Limb (tissue), 2 donors: ENCODE results near the gene ARSB.

Experiments used
- DNase-seq, 2 donors: peaks; one replicate each; pipeline ENCODE4 v3.0.0-alpha.2; 2016; ENCODE audit errors: extremely low spot score in 2 of 2

Gene ARSB

GRCh38 chr5:78985116-78985724 is at the start of gene ARSB:
TSS of gene ARSB (minus strand) at chr5:78985310. CDS start at chr5:78985248, 62 bp downstream.
- peak; percentile 38 to 80 for DNase-seq

- DNase-seq: no peak
These were observed 47.7 kb upstream of the ARSB start for GRCh38 chr5:79032782-79033181.

- no peak for DNase-seq
These were observed 47.1 kb upstream of the ARSB start for GRCh38 chr5:79032031-79032695.

- no peak for DNase-seq
These were observed 46.4 kb upstream of the ARSB start for GRCh38 chr5:79031485-79031867.

GRCh38 chr5:79030663-79031484 is 45.8 kb upstream of the ARSB start:
- no peak for DNase-seq

GRCh38 chr5:79025054-79025472 is 40.0 kb upstream of the ARSB start:
- DNase-seq: peak; percentile 68 to 82

GRCh38 chr5:79023947-79024346 is 38.8 kb upstream of the ARSB start:
- DNase-seq: no peak

GRCh38 chr5:79023348-79023747 is 38.2 kb upstream of the ARSB start:
- DNase-seq: no peak

GRCh38 chr5:79022771-79023170 is 37.7 kb upstream of the ARSB start:
- DNase-seq: no peak

- no peak for DNase-seq
These were observed 36.6 kb upstream of the ARSB start for GRCh38 chr5:79021753-79022152.

GRCh38 chr5:79020861-79021561 is 35.9 kb upstream of the ARSB start:
- DNase-seq: peak; percentile 72 to 76

- DNase-seq: no peak
These were observed 29.5 kb upstream of the ARSB start for GRCh38 chr5:79014631-79015030.

- DNase-seq: no peak
These were observed 26.8 kb upstream of the ARSB start for GRCh38 chr5:79011869-79012268.

- no peak for DNase-seq
These were observed 26.2 kb upstream of the ARSB start for GRCh38 chr5:79011219-79011836.

GRCh38 chr5:79008362-79008761 is 23.3 kb upstream of the ARSB start:
- DNase-seq: no peak

GRCh38 chr5:79007872-79008271 is 22.8 kb upstream of the ARSB start:
- no peak for DNase-seq

- DNase-seq: no peak
These were observed 21.0 kb upstream of the ARSB start for GRCh38 chr5:79005936-79006631.

GRCh38 chr5:79005151-79005550 is 20.0 kb upstream of the ARSB start:
- DNase-seq: no peak

- DNase-seq: no peak
These were observed 17.3 kb upstream of the ARSB start for GRCh38 chr5:79002374-79002773.

- DNase-seq: no peak
These were observed 16.4 kb upstream of the ARSB start for GRCh38 chr5:79001471-79001870.

GRCh38 chr5:78997090-78997489 is 12.0 kb upstream of the ARSB start:
- DNase-seq: no peak
